ENCODE data around the gene LRFN3. TPM values are rescaled to one million over a fixed set of nuclear protein-coding genes. Genes with fewer than 3 reads are reported as not detected.
A peak's percentile ranks its signal among the peaks of the same experiment; 100 is the strongest.
"Not testable (repeated sequence)": the region's sequence is repeated elsewhere in the genome, so short reads cannot be mapped to it uniquely, and the experiment has no call there.

Gene LRFN3
- total RNA-seq, 2 experiments from 2014 or later: 4.2 to 4.5 TPM

GRCh38 chr19:35889370-35890112 is 46.6 kb upstream of the LRFN3 start:
- TF ChIP-seq, protein P1, sequence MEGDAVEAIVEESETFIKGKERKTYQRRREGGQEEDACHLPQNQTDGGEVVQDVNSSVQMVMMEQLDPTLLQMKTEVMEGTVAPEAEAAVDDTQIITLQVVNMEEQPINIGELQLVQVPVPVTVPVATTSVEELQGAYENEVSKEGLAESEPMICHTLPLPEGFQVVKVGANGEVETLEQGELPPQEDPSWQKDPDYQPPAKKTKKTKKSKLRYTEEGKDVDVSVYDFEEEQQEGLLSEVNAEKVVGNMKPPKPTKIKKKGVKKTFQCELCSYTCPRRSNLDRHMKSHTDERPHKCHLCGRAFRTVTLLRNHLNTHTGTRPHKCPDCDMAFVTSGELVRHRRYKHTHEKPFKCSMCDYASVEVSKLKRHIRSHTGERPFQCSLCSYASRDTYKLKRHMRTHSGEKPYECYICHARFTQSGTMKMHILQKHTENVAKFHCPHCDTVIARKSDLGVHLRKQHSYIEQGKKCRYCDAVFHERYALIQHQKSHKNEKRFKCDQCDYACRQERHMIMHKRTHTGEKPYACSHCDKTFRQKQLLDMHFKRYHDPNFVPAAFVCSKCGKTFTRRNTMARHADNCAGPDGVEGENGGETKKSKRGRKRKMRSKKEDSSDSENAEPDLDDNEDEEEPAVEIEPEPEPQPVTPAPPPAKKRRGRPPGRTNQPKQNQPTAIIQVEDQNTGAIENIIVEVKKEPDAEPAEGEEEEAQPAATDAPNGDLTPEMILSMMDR (IDR thresholded peaks at IDR 0.05): no peak
- Histone ChIP-seq H3K4me3 (ENCODE audit: low read length) (no peak overlapping the region), H3K27me3 (ENCODE audit: control insufficient read depth in 1 of 2, insufficient read depth in 2 of 2, low read length in 2 of 2) (no peaks in the 10 kb centered on the region), H3K4me1 (ENCODE audit: insufficient read depth, low read length) (peaks cover 3% of the 10 kb centered on the region), H3K36me3 (ENCODE audit: insufficient read depth, low read length) (peaks cover 72% of the 10 kb centered on the region), H3K27ac (ENCODE audit: low read depth in 1 of 2, low read length in 2 of 2) (no peak overlapping the region), H3K9me3 (ENCODE audit: control insufficient read depth in 1 of 2, insufficient read depth in 1 of 2, low read length in 2 of 2) (no peaks in the 10 kb centered on the region)
- H3K27ac Mint-ChIP-seq: peak overlapping the region; percentile 49
- ATAC-seq (ENCODE audit: poor library complexity) (no peak), DNase-seq (no peak)
- H3K27me3 Mint-ChIP-seq: no peaks in the 10 kb centered on the region
- POLR2A ChIA-PET: no interaction called here
- CTCF ChIA-PET: interaction anchor here (0.6 kb wide), 1 partner anchor 52 kb away, joined by 3 read pairs; no protein-coding TSS in a partner anchor
- no peaks in the 10 kb centered on the region for H3K9me3 Mint-ChIP-seq
- peaks cover 76% of the 10 kb centered on the region for H3K36me3 Mint-ChIP-seq (ENCODE audit: low read depth)
- peaks cover 11% of the 10 kb centered on the region for H3K4me1 Mint-ChIP-seq (ENCODE audit: low read depth)
- no peak overlapping the region for H3K4me3 Mint-ChIP-seq
- intact Hi-C loops (cut with DNase I, micrococcal nuclease): no loop called here

- no peak overlapping the region for H3K4me3 ChIP-seq (ENCODE audit: low read length)
- POLR2A ChIA-PET: no interaction called here
- H3K4me1 ChIP-seq (ENCODE audit: insufficient read depth, low read length): peaks cover 3% of the 10 kb centered on the region
- H3K9me3 Mint-ChIP-seq: no peaks in the 10 kb centered on the region
- CTCF ChIA-PET: no interaction called here
- no peaks in the 10 kb centered on the region for H3K27me3 Mint-ChIP-seq
- H3K9me3 ChIP-seq (ENCODE audit: control insufficient read depth in 1 of 2, insufficient read depth in 1 of 2, low read length in 2 of 2): no peaks in the 10 kb centered on the region
- intact Hi-C loops (cut with DNase I, micrococcal nuclease): no loop called here
- no peak for ATAC-seq (ENCODE audit: poor library complexity)
- no peak overlapping the region for H3K27ac ChIP-seq (ENCODE audit: low read depth in 1 of 2, low read length in 2 of 2)
- DNase-seq: no peak
- H3K4me3 Mint-ChIP-seq: peak overlapping the region; percentile 1
- peaks cover 83% of the 10 kb centered on the region for H3K36me3 Mint-ChIP-seq (ENCODE audit: low read depth)
- peaks cover 78% of the 10 kb centered on the region for H3K36me3 ChIP-seq (ENCODE audit: insufficient read depth, low read length)
- TF ChIP-seq, protein P1 (IDR thresholded peaks at IDR 0.05): no peak
- H3K27ac Mint-ChIP-seq: no peak overlapping the region
- H3K4me1 Mint-ChIP-seq (ENCODE audit: low read depth): peaks cover 8% of the 10 kb centered on the region
- no peaks in the 10 kb centered on the region for H3K27me3 ChIP-seq (ENCODE audit: control insufficient read depth in 1 of 2, insufficient read depth in 2 of 2, low read length in 2 of 2)
These were observed 46.0 kb upstream of the LRFN3 start for GRCh38 chr19:35890113-35890650.

- H3K4me3 Mint-ChIP-seq; POLR2A ChIA-PET; ATAC-seq (ENCODE audit: poor library complexity); intact Hi-C loops (cut with DNase I, micrococcal nuclease); H3K9me3 Mint-ChIP-seq; H3K27ac Mint-ChIP-seq; H3K27me3 ChIP-seq (ENCODE audit: control insufficient read depth in 1 of 2, insufficient read depth in 2 of 2, low read length in 2 of 2); DNase-seq; H3K4me3 ChIP-seq (ENCODE audit: low read length); H3K27ac ChIP-seq (ENCODE audit: low read depth in 1 of 2, low read length in 2 of 2); H3K27me3 Mint-ChIP-seq; H3K9me3 ChIP-seq (ENCODE audit: control insufficient read depth in 1 of 2, insufficient read depth in 1 of 2, low read length in 2 of 2): not testable (repeated sequence)
- Mint-ChIP-seq H3K4me1 (ENCODE audit: low read depth) (peaks cover 14% of the 10 kb centered on the region), H3K36me3 (ENCODE audit: low read depth) (peaks cover 88% of the 10 kb centered on the region)
- Histone ChIP-seq H3K4me1 (ENCODE audit: insufficient read depth, low read length) (peaks cover 17% of the 10 kb centered on the region), H3K36me3 (ENCODE audit: insufficient read depth, low read length) (peaks cover 91% of the 10 kb centered on the region)
- CTCF ChIA-PET: interaction anchor here (1.2 kb wide), 1 partner anchor 10 kb away, joined by 4 read pairs; no protein-coding TSS in a partner anchor
These were observed 44.4 kb upstream of the LRFN3 start for GRCh38 chr19:35891819-35892218.
